Measurements from ENCODE around the gene RRAGD. TPM values are rescaled to one million over a fixed set of nuclear protein-coding genes. Genes with fewer than 3 reads are reported as not detected.

Gene RRAGD
- total RNA-seq, 1 donor, result 3.3 TPM

- Histone ChIP-seq H3K27ac (ENCODE audit: low read depth, low read length) (no peak within 1 kb of the TSS), H2AFZ (ENCODE audit: low read length) (no peak within 1 kb of the TSS), H3K36me3 (ENCODE audit: insufficient read depth, low read length) (peaks cover 4% of the 10 kb centered on the region), H3K79me2 (ENCODE audit: insufficient read depth, low read length) (no peaks in the 10 kb centered on the region), H4K20me1 (ENCODE audit: insufficient read depth, low read length) (peaks cover 12% of the 10 kb centered on the region), H3K4me1 (ENCODE audit: insufficient read depth, low read length) (peaks cover 28% of the 10 kb centered on the region), H3K27me3 (ENCODE audit: insufficient read depth, low read length) (no peaks in the 10 kb centered on the region), H3K9me3 (ENCODE audit: low read depth, low read length) (no peaks in the 10 kb centered on the region), H3K4me3 (ENCODE audit: insufficient read depth, low read length) (no peak within 1 kb of the TSS), H3K4me2 (ENCODE audit: insufficient read depth, low read length) (no peak within 1 kb of the TSS)
- TF ChIP-seq CTCF (IDR thresholded peaks at IDR 0.05; ENCODE audit: extremely low read depth, low read depth, low read length), result no peak
- DNase-seq (ENCODE audit: insufficient read length, low spot score, missing footprints), result no peak
Measured at GRCh38 chr6:89315249-89315885, 96.7 kb downstream of the RRAGD start, which contains the start of gene GABRR2. Gene GABRR2, minus strand, starts transcription at chr6:89315299. Its CDS starts 134 bp downstream, at chr6:89315165.

GRCh38 chr6:89314692-89315091 is 97.4 kb downstream of the RRAGD start:
- Histone ChIP-seq H3K4me3 (ENCODE audit: insufficient read depth, low read length) (no peak overlapping the region), H3K9me3 (ENCODE audit: low read depth, low read length) (no peaks in the 10 kb centered on the region), H3K36me3 (ENCODE audit: insufficient read depth, low read length) (peaks cover 4% of the 10 kb centered on the region), H3K4me2 (ENCODE audit: insufficient read depth, low read length) (no peak overlapping the region), H2AFZ (ENCODE audit: low read length) (no peak overlapping the region), H3K79me2 (ENCODE audit: insufficient read depth, low read length) (no peaks in the 10 kb centered on the region), H4K20me1 (ENCODE audit: insufficient read depth, low read length) (peaks cover 12% of the 10 kb centered on the region), H3K4me1 (ENCODE audit: insufficient read depth, low read length) (peaks cover 28% of the 10 kb centered on the region), H3K27ac (ENCODE audit: low read depth, low read length) (no peak overlapping the region), H3K27me3 (ENCODE audit: insufficient read depth, low read length) (peaks cover 5% of the 10 kb centered on the region)
- no peak for DNase-seq (ENCODE audit: insufficient read length, low spot score, missing footprints)
- TF ChIP-seq CTCF (IDR thresholded peaks at IDR 0.05; ENCODE audit: extremely low read depth, low read depth, low read length), result no peak

Other genes with a start within 250 kb of the RRAGD start
- gene GABRR1, start 194.9 kb downstream of the RRAGD start, total RNA-seq, result not detected in 2 replicates
- gene GABRR2, start 97.0 kb downstream of the RRAGD start, total RNA-seq, result not detected in 2 replicates
- gene UBE2J1, start 59.6 kb downstream of the RRAGD start, total RNA-seq, result 44.5 and 45.7 TPM in 2 replicates
- 11.2 and 11.5 TPM in 2 replicates for gene ANKRD6, start 20.9 kb upstream of the RRAGD start, total RNA-seq
- 24.6 and 28.0 TPM in 2 replicates for gene LYRM2, start 226.5 kb upstream of the RRAGD start, total RNA-seq